H1 (cell line): ENCODE data around the gene RMDN2. TPM values are rescaled to one million over a fixed set of nuclear protein-coding genes. Genes with fewer than 3 reads are reported as not detected.

Experiments
- CTCF ChIA-PET: fragments of 300-600 bp; sonication (Branson Sonifier 250); formaldehyde crosslinking; loops from one replicate; lab custom pipeline; 2021; ENCODE audit not compliant: partially characterized antibody; lab: Charles Lee
- POLR2A ChIA-PET: fragments of 300-600 bp; sonication (Branson Sonifier 250); formaldehyde crosslinking; loops from one replicate; lab custom pipeline; 2021; ENCODE audit warnings: inconsistent platforms; ENCODE audit not compliant: partially characterized antibody; lab: Charles Lee
- DNase-seq, 2 experiments: peaks; one replicate each; pipeline versions ENCODE4 v3.0.0 to v3.0.0-alpha.2; 2010 to 2022; ENCODE audit warnings: low spot score in 2 of 2, low read depth in 1 of 2, mixed read lengths in 1 of 2
- FAIRE-seq: peaks from 2 replicates; lab custom pipeline; 2011; peaks lifted over from hg19 to GRCh38; lab: Jason Lieb, UNC
- H2AFZ ChIP-seq: 2 replicates; pipeline ENCODE4 v1.8.1; 2012; ENCODE audit warnings: low read length, inconsistent platforms
- H2AK5ac ChIP-seq: 2 replicates; pipeline ENCODE4 v1.6.1; 2013; ENCODE audit warnings: low read depth, low read length
- H2BK120ac ChIP-seq: replicated peaks from 2 replicates; pipeline ENCODE3; 2013; ENCODE audit warnings: low read depth, low read length, inconsistent platforms
- H2BK12ac ChIP-seq: 2 replicates; pipeline ENCODE4 v1.6.1; 2013; ENCODE audit warnings: low read depth, low read length
- H2BK15ac ChIP-seq: 2 replicates; pipeline ENCODE4 v1.6.1; 2013; ENCODE audit warnings: low read length
- H2BK20ac ChIP-seq: 2 replicates; pipeline ENCODE4 v1.6.1; 2013; ENCODE audit warnings: low read length
- H2BK5ac ChIP-seq: 2 replicates; pipeline ENCODE4 v1.6.1; 2013; ENCODE audit warnings: low read depth, low read length
- H3K14ac ChIP-seq: 2 replicates; pipeline ENCODE4 v1.6.1; 2013; ENCODE audit warnings: inconsistent platforms; ENCODE audit not compliant: insufficient read length
- H3K18ac ChIP-seq: 2 replicates; pipeline ENCODE4 v1.6.1; 2013; ENCODE audit warnings: low read length; ENCODE audit errors: extremely low read depth
- H3K23ac ChIP-seq: 2 replicates; pipeline ENCODE4 v1.6.1; 2013; ENCODE audit warnings: inconsistent platforms; ENCODE audit not compliant: insufficient read length
- H3K23me2 ChIP-seq: 2 replicates; pipeline ENCODE4 v1.6.1; 2013; ENCODE audit warnings: low read depth, low read length
- H3K27ac ChIP-seq: 2 replicates; pipeline ENCODE4 v1.6.1; 2011; ENCODE audit warnings: low read depth, low read length, inconsistent platforms
- H3K27me3 ChIP-seq, 4 experiments: replicated peaks in 1 of 4; 1 replicate in 1 of 4; 2 replicates in 3 of 4; pipeline versions ENCODE4 v1.6.1 to v1.8.1; 2011 to 2013; ENCODE audit warnings: low read length in 3 of 4, mild to moderate bottlenecking in 3 of 4, inconsistent platforms in 2 of 4, mixed read lengths in 2 of 4, moderate library complexity in 1 of 4; ENCODE audit not compliant: control insufficient read depth in 3 of 4, insufficient read depth in 3 of 4; ENCODE audit errors: extremely low read depth in 1 of 4
- H3K36me3 ChIP-seq, 4 experiments: 2 replicates each; pipeline versions ENCODE4 v1.6.1 to v1.8.1; 2011 to 2013; ENCODE audit warnings: mild to moderate bottlenecking in 4 of 4, low read length in 3 of 4, moderate library complexity in 2 of 4, control low read depth in 1 of 4, inconsistent platforms in 1 of 4; ENCODE audit not compliant: insufficient read depth in 4 of 4, control insufficient read depth in 2 of 4
- H3K4ac ChIP-seq: replicated peaks from 2 replicates; pipeline ENCODE3; 2013; ENCODE audit warnings: low read length, low read depth, mixed read lengths, inconsistent platforms; ENCODE audit not compliant: insufficient read length
- H3K4me1 ChIP-seq, 4 experiments: replicated peaks in 1 of 4; 1 replicate in 1 of 4; 2 replicates in 3 of 4; pipeline versions ENCODE4 v1.6.1 to v1.8.1; 2011 to 2013; ENCODE audit warnings: low read length in 3 of 4, inconsistent platforms in 2 of 4, mixed read lengths in 1 of 4; ENCODE audit not compliant: insufficient read depth in 4 of 4, control insufficient read depth in 3 of 4
- H3K4me2 ChIP-seq, 2 experiments: 2 replicates each; pipeline versions ENCODE4 v1.6.1 to v1.8.1; 2011 to 2013; ENCODE audit warnings: low read depth in 2 of 2, low read length in 2 of 2, control low read depth in 1 of 2, inconsistent platforms in 1 of 2, mild to moderate bottlenecking in 1 of 2; ENCODE audit not compliant: insufficient read depth in 1 of 2
- H3K4me3 ChIP-seq, 4 experiments: fragments of 200-600, 300-600 bp in 1 of 4; sonication (generic), shearing (Covaris generic), sonication (Bioruptor Twin) in 1 of 4; 2 replicates each; pipeline versions ENCODE4 v1.5.1 to v1.8.1; 2011 to 2016; ENCODE audit warnings: low read length in 4 of 4, low read depth in 3 of 4, control low read depth in 2 of 4, inconsistent platforms in 2 of 4, mild to moderate bottlenecking in 2 of 4, mixed read lengths in 1 of 4, moderate library complexity in 1 of 4; ENCODE audit not compliant: insufficient read depth in 2 of 4; ENCODE audit errors: extremely low read depth in 1 of 4
- H3K56ac ChIP-seq: replicated peaks from 2 replicates; pipeline ENCODE3; 2013; ENCODE audit warnings: low read depth, mild to moderate bottlenecking, mixed read lengths, low read length, inconsistent platforms; ENCODE audit not compliant: insufficient read length
- H3K79me1 ChIP-seq: 2 replicates; pipeline ENCODE4 v1.6.1; 2013; ENCODE audit warnings: low read depth, low read length, control low read depth
- H3K79me2 ChIP-seq, 2 experiments: 2 replicates each; pipeline versions ENCODE4 v1.6.1 to v1.8.1; 2012 to 2013; ENCODE audit warnings: low read length in 2 of 2, mild to moderate bottlenecking in 2 of 2, inconsistent platforms in 1 of 2; ENCODE audit not compliant: insufficient read depth in 2 of 2, control insufficient read depth in 1 of 2
- H3K9ac ChIP-seq, 4 experiments: replicated peaks in 1 of 4; 1 replicate in 1 of 4; 2 replicates in 3 of 4; pipeline versions ENCODE4 v1.6.1 to v1.8.1; 2011 to 2013; ENCODE audit warnings: low read depth in 3 of 4, low read length in 3 of 4, control low read depth in 2 of 4, mild to moderate bottlenecking in 2 of 4, moderate library complexity in 2 of 4, inconsistent platforms in 1 of 4; ENCODE audit errors: extremely low read depth in 1 of 4
- H3K9me3 ChIP-seq, 2 experiments: 2 replicates each; pipeline versions ENCODE4 v1.6.1 to v1.8.1; 2012 to 2013; ENCODE audit warnings: mild to moderate bottlenecking in 2 of 2, moderate library complexity in 2 of 2, control low read depth in 1 of 2, inconsistent platforms in 1 of 2, low read depth in 1 of 2, low read length in 1 of 2, mixed read lengths in 1 of 2; ENCODE audit not compliant: insufficient read depth in 2 of 2
- H4K20me1 ChIP-seq, 2 experiments: replicated peaks in 1 of 2; 2 replicates each; pipeline versions ENCODE3 to v1.8.1; 2011 to 2013; ENCODE audit warnings: inconsistent platforms in 2 of 2, low read length in 2 of 2, mild to moderate bottlenecking in 1 of 2; ENCODE audit not compliant: insufficient read depth in 2 of 2, control insufficient read depth in 1 of 2
- H4K5ac ChIP-seq: 2 replicates; pipeline ENCODE4 v1.6.1; 2013; ENCODE audit warnings: low read length, low read depth, mixed read lengths, inconsistent platforms; ENCODE audit not compliant: insufficient read length
- H4K8ac ChIP-seq: 2 replicates; pipeline ENCODE4 v1.8.0; 2013; ENCODE audit warnings: mild to moderate bottlenecking, moderate library complexity, low read length, inconsistent platforms; ENCODE audit not compliant: insufficient read depth; ENCODE audit errors: extremely low read depth
- H4K91ac ChIP-seq: replicated peaks from 2 replicates; pipeline ENCODE3; 2013; ENCODE audit warnings: low read length, mixed read lengths, inconsistent platforms; ENCODE audit not compliant: insufficient read length
- WGBS, 2 experiments: shearing (Covaris generic) in 1 of 2; methylation state at CpG; one replicate each; pipeline versions ENCODE4 v1.1.6 to v1.1.7; 2013 to 2015; ENCODE audit warnings: low lambda C conversion rate in 2 of 2, mixed read lengths in 2 of 2, inconsistent platforms in 1 of 2, low coverage in 1 of 2, missing lambda C conversion rate in 1 of 2; ENCODE audit not compliant: insufficient replicate concordance in 2 of 2, insufficient coverage in 1 of 2, insufficient read length in 1 of 2; ENCODE audit errors: extremely low coverage in 1 of 2, missing lambda C conversion rate in 1 of 2; 5-methylcytosine and 5-hydroxymethylcytosine counted together
- polyA plus RNA-seq, 7 experiments: library from polyadenylated mRNA; depleted of rRNA in 3 of 7; stranded (reverse) in 5 of 7; unstranded in 2 of 7; fragments of >200 nt in 5 of 7; fragments of 200-250 nt in 2 of 7; gene quantifications; 1 replicate in 5 of 7; 2 replicates in 1 of 7; 4 replicates in 1 of 7; pipeline versions ENCODE4 v1.2.1 to v1.2.3, GENCODE V29; 2011 to 2013; ENCODE audit warnings: missing spikeins in 2 of 7, mixed read lengths in 2 of 7
- total RNA-seq: library from RNA; stranded (reverse); fragmentation: NEBNext Ultra II Directional; extraction: Animal tissue kit (Norgen Biotek cat#: 25700); gene quantifications from 2 replicates; pipeline ENCODE4 v1.2.1, GENCODE V29; 2021

RMDN2 gene
- total and polyA plus RNA-seq, 2 of the 8 experiments (the other 6 are each of a cell fraction or from before 2014, with no cell fraction given) = 0.53 to 3.0 TPM

GRCh38 chr2:38032946-38033345, 107.9 kb downstream of the RMDN2 start:
- Histone ChIP-seq H3K4me3 (no peak overlapping the region), H2AFZ (no peak overlapping the region), H4K8ac (no peak overlapping the region), H3K79me1 (no peaks in the 10 kb centered on the region), H4K20me1 (no peaks in the 10 kb centered on the region), H3K9ac (no peak overlapping the region), H4K91ac (no peak overlapping the region), H2BK5ac (no peak overlapping the region), H2BK20ac (no peak overlapping the region), H3K14ac (no peak overlapping the region), H2BK15ac (no peak overlapping the region), H3K18ac (no peak overlapping the region), H2AK5ac (no peak overlapping the region), H3K4me2 (no peak overlapping the region), H3K27me3 (peaks cover 0 to 9% (median 3%) of the 10 kb centered on the region in 4 experiments; a peak in 5 of 7 replicates), H3K27ac (no peak overlapping the region), H2BK12ac (no peak overlapping the region), H3K4ac (no peak overlapping the region), H3K36me3 (no peaks in the 10 kb centered on the region), H3K56ac (no peak overlapping the region), H3K4me1 (peaks cover 0 to 3% (median 2%) of the 10 kb centered on the region in 4 experiments; a peak in 3 of 7 replicates), H4K5ac (no peak overlapping the region), H3K23me2 (no peaks in the 10 kb centered on the region), H2BK120ac (no peak overlapping the region), H3K23ac (no peak overlapping the region), H3K79me2 (no peaks in the 10 kb centered on the region), H3K9me3 (no peaks in the 10 kb centered on the region)
- DNase-seq (no peak), FAIRE-seq (no peak)
- 93% methylated on average over 2 of the region's 2 CpGs; no CpG with 5 or more reads in 1 of the 2 experiments for WGBS, 2 experiments
- ChIA-PET CTCF (no interaction called here), POLR2A (no interaction called here)
